Activated CD8-positive, alpha-beta T cell treated with anti-CD3 and anti-CD28 coated beads for 36 hours (primary cell): ENCODE measurements around the gene SOD3. TPM values are rescaled to one million over a fixed set of nuclear protein-coding genes. Genes with fewer than 3 reads are reported as not detected.

Experiments
- ATAC-seq: fragments of 200-7000 bp; cut with Tn5 transposase; one replicate; pipeline ENCODE4 v1.10.0; 2021; ENCODE audit warnings: mild to moderate bottlenecking, moderate library complexity
- CTCF ChIA-PET: fragments of 350-600 bp; sonication (Branson Sonifier 250); formaldehyde crosslinking; loops from one replicate; lab custom pipeline; 2021; ENCODE audit warnings: antibody characterized with exemption; lab: Charles Lee
- POLR2A ChIA-PET: fragments of 350-600 bp; sonication (Branson Sonifier 250); formaldehyde crosslinking; loops from one replicate; lab custom pipeline; 2021; ENCODE audit warnings: antibody characterized with exemption; lab: Charles Lee
- DNase-seq: peaks from one replicate; pipeline ENCODE4 v3.0.0-alpha.2; 2020
- H3K27ac Mint-ChIP-seq: one replicate; pipeline ENCODE4 v1.8.0; 2021; ENCODE audit warnings: mild to moderate bottlenecking, mixed read lengths
- H3K27me3 Mint-ChIP-seq: one replicate; pipeline ENCODE4 v1.8.0; 2021; ENCODE audit warnings: mixed read lengths
- H3K36me3 Mint-ChIP-seq: one replicate; pipeline ENCODE4 v1.8.0; 2021; ENCODE audit warnings: low read depth, mixed read lengths
- H3K4me1 Mint-ChIP-seq: one replicate; pipeline ENCODE4 v1.8.0; 2021; ENCODE audit warnings: low read depth, mixed read lengths
- H3K4me3 Mint-ChIP-seq: one replicate; pipeline ENCODE4 v1.8.0; 2021; ENCODE audit warnings: mild to moderate bottlenecking, moderate library complexity, mixed read lengths
- H3K9me3 Mint-ChIP-seq: one replicate; pipeline ENCODE4 v1.8.0; 2021; ENCODE audit warnings: mixed read lengths
- intact Hi-C: fragments of 100-400 bp; cut with micrococcal nuclease; formaldehyde crosslinking; loops from one replicate; pipeline ENCODE4 v1.10.0; 2022
- total RNA-seq, 2 experiments: library from RNA; stranded (reverse); gene quantifications; one replicate each; pipeline ENCODE4 v1.2.3, GENCODE V29; 2021
- TF ChIP-seq, protein P1 (sequence below): fragments of 200-600 bp; IDR thresholded peaks from one replicate; pipeline ENCODE4 v1.8.0; 2022; ENCODE audit warnings: antibody characterized with exemption, mild to moderate bottlenecking

The SOD3 gene
- total RNA-seq, 2 experiments from 2014 or later: not detected

DNA sequence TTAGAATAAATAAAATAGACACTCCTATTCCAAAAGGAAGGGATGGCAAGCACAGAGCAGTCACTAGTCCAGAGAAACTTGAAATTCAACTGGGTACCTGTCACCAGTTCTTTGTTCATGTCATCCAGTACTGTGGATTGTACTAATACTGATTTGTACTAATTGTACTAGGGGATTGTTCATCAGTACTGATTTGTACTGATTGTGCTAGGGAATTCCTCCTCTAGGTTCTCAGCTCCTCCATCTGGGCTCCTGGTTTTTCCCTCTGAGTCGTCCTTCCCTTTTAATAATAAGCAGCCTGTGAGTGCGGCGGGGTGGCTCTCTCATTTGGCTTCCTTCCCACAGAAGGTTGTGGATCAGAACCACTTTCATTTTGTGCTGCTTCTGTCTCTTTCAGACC is 31.0 kb upstream of the SOD3 start:
- Mint-ChIP-seq H3K4me1 (no peaks in the 10 kb centered on the region), H3K4me3 (no peak overlapping the region), H3K9me3 (no peaks in the 10 kb centered on the region), H3K27me3 (no peaks in the 10 kb centered on the region), H3K36me3 (no peaks in the 10 kb centered on the region), H3K27ac (no peak overlapping the region)
- ATAC-seq: no peak
- TF ChIP-seq, protein P1, sequence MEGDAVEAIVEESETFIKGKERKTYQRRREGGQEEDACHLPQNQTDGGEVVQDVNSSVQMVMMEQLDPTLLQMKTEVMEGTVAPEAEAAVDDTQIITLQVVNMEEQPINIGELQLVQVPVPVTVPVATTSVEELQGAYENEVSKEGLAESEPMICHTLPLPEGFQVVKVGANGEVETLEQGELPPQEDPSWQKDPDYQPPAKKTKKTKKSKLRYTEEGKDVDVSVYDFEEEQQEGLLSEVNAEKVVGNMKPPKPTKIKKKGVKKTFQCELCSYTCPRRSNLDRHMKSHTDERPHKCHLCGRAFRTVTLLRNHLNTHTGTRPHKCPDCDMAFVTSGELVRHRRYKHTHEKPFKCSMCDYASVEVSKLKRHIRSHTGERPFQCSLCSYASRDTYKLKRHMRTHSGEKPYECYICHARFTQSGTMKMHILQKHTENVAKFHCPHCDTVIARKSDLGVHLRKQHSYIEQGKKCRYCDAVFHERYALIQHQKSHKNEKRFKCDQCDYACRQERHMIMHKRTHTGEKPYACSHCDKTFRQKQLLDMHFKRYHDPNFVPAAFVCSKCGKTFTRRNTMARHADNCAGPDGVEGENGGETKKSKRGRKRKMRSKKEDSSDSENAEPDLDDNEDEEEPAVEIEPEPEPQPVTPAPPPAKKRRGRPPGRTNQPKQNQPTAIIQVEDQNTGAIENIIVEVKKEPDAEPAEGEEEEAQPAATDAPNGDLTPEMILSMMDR: no peak
- intact Hi-C loops: no loop called here
- CTCF ChIA-PET: no interaction called here
- POLR2A ChIA-PET: no interaction called here
- DNase-seq: no peak

DNA sequence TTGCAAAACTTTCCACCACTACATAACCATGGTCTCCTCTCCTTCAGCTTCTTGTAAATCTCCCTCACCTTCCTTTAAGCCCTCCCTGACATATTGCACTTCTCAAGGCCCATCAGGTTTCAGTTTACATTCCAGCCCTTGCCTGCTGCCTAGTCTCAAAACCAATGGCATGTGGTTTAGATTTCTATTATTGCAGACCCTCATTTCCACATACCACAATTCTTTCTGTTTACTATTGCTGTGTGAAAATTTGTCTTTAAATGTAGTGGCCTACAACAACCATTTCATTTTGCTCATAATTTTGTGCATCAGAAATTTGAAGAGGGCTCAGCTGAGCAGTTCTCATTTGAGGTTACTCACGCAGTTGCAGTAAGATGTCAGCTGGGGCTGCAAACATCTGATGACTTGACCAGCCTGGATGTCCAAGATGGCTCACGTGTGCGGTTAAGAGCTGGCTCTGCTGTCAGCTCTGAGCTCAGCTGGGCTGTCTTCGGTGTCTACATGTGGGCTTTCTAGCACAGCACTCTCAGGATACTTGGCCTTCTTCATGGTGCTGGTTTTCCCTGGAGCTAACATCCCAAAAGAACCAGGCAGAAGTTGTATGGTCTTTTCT is 29.9 kb upstream of the SOD3 start:
- no peaks in the 10 kb centered on the region for H3K9me3 Mint-ChIP-seq
- POLR2A ChIA-PET: no interaction called here
- no peak overlapping the region for H3K4me3 Mint-ChIP-seq
- CTCF ChIA-PET: no interaction called here
- H3K27ac Mint-ChIP-seq: no peak overlapping the region
- DNase-seq (no peak), ATAC-seq (no peak)
- no peaks in the 10 kb centered on the region for H3K27me3 Mint-ChIP-seq
- TF ChIP-seq, protein P1: no peak
- no peaks in the 10 kb centered on the region for H3K4me1 Mint-ChIP-seq
- H3K36me3 Mint-ChIP-seq: no peaks in the 10 kb centered on the region
- intact Hi-C loops: no loop called here

DNA sequence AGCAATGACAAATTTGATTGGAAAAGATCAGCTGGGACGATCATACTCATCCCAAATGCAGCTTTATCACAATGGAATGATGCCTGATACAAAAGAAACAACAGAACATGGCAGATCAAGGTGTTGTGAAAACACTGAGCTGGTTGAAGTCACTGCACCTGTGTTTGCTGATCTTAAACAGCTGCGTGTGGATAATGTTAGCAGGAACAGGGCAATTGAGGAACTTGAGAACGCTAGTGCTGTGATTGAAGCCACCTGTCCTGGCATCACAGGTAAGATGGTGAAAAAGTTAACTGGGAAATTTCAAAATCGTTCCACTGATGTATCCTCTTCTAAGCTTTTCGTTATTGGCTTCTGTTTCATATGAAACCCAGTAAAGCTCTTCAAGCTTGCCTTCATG is 27.4 kb upstream of the SOD3 start:
- TF ChIP-seq, protein P1: no peak
- H3K4me1 Mint-ChIP-seq: no peaks in the 10 kb centered on the region
- no peak for DNase-seq
- POLR2A ChIA-PET: no interaction called here
- no peak overlapping the region for H3K27ac Mint-ChIP-seq
- H3K27me3 Mint-ChIP-seq: no peaks in the 10 kb centered on the region
- H3K36me3 Mint-ChIP-seq: no peaks in the 10 kb centered on the region
- ATAC-seq: no peak
- intact Hi-C loops: no loop called here
- H3K4me3 Mint-ChIP-seq: no peak overlapping the region
- CTCF ChIA-PET: no interaction called here
- H3K9me3 Mint-ChIP-seq: no peaks in the 10 kb centered on the region

DNA sequence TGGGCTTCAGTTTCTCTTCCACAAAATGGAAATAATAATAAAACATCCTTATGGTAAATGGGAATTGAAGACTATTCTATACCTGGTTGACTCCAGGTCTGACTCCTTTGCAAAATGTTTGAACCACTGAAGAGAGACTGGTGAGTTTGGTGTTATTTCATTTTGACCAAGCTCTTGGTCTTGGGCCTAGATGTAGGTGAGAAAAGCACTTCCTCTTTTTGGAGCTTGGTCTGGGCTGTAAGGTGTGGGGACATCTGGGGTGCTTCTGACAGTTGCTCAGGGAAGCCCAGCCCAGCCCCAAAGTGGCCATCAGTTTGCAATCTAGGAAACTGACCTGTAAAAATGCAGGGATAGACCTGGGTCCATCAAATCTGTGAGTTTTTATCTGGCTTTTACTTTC is 26.8 kb upstream of the SOD3 start:
- TF ChIP-seq, protein P1: no peak
- ATAC-seq: no peak
- CTCF ChIA-PET: no interaction called here

DNA sequence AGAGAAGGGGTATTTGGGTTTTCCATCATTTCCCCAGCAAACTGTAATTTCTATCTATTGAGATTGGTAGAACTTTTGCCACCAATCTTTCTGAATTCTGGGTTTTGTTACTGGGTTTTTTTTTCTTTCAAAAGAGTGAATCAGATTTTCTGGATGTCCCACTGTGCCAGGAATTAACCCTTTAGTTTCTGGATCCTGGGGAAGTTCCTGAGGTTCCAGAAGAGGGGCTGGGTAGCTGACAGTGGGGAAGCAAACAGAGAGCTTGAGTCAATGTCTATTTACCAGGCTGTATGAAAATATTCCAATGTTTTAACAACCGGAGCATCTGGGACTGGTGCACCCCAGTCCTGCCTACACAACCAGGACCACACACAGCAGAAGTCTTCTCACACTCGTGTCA is 25.8 kb upstream of the SOD3 start:
- DNase-seq (no peak), ATAC-seq (no peak)
- ChIA-PET CTCF (interaction anchor here (1.0 kb wide), 1 partner anchor 20 kb away, joined by 3 read pairs; no protein-coding TSS in a partner anchor), POLR2A (no interaction called here)
- no peak overlapping the region for H3K4me3 Mint-ChIP-seq
- no peaks in the 10 kb centered on the region for H3K36me3 Mint-ChIP-seq
- no peaks in the 10 kb centered on the region for H3K9me3 Mint-ChIP-seq
- intact Hi-C loops: no loop called here
- H3K27me3 Mint-ChIP-seq: no peaks in the 10 kb centered on the region
- TF ChIP-seq, protein P1: no peak
- H3K4me1 Mint-ChIP-seq: no peaks in the 10 kb centered on the region
- H3K27ac Mint-ChIP-seq: no peak overlapping the region

More for the DNA sequence above, 26.8 kb upstream of the SOD3 start:
- intact Hi-C loops: no loop called here
- Mint-ChIP-seq H3K9me3 (no peaks in the 10 kb centered on the region), H3K27ac (no peak overlapping the region), H3K4me1 (no peaks in the 10 kb centered on the region), H3K36me3 (no peaks in the 10 kb centered on the region), H3K4me3 (no peak overlapping the region), H3K27me3 (no peaks in the 10 kb centered on the region)
- POLR2A ChIA-PET: no interaction called here
- no peak for DNase-seq
